SK-N-SH (cell line): Measurements from ENCODE around the gene PLEKHA4. TPM values are rescaled to one million over a fixed set of nuclear protein-coding genes. Genes with fewer than 3 reads are reported as not detected.

Experiments
- CTCF ChIA-PET: fragments of 300-600, 350-600 bp; formaldehyde crosslinking; extraction: SDS; loops from one replicate; lab custom pipeline; 2021; lab: Yijun Ruan, JAX
- POLR2A ChIA-PET: fragments of 350-600 bp; sonication (Branson Sonifier 250); formaldehyde crosslinking; extraction: SDS; loops from one replicate; lab custom pipeline; 2020; ENCODE audit warnings: antibody characterized with exemption, inconsistent platforms; lab: Yijun Ruan, JAX
- DNase-seq: peaks from one replicate; pipeline ENCODE4 v3.0.0; 2012
- H2AFZ ChIP-seq: fragments of 200-600 bp; sonication (generic); 2 replicates; pipeline ENCODE4 v1.8.1; 2016; ENCODE audit warnings: antibody characterized with exemption, mild to moderate bottlenecking, low read depth
- H3F3A ChIP-seq: fragments of 200-600 bp; sonication (generic); replicated peaks from 2 replicates; pipeline ENCODE3; 2016; ENCODE audit warnings: antibody characterized with exemption, mild to moderate bottlenecking; ENCODE audit not compliant: insufficient read depth
- H3K27ac ChIP-seq, 2 experiments: fragments of 200-500 bp in 1 of 2; fragments of 200-600 bp in 1 of 2; sonication (Bioruptor generic) in 1 of 2; sonication (generic), shearing (Covaris generic) in 1 of 2; 2 replicates each; pipeline versions ENCODE4 v1.5.1 to v1.6.1; 2014 to 2016; ENCODE audit warnings: low read depth in 2 of 2, inconsistent platforms in 1 of 2, low read length in 1 of 2, mild to moderate bottlenecking in 1 of 2, mixed read lengths in 1 of 2
- H3K27me3 ChIP-seq: fragments of 200-600 bp; sonication (generic), shearing (Covaris generic); 2 replicates; pipeline ENCODE4 v1.6.1; 2016; ENCODE audit warnings: mixed run types; ENCODE audit not compliant: insufficient read depth
- H3K36me3 ChIP-seq, 2 experiments: fragments of 200-500 bp in 1 of 2; fragments of 200-600 bp in 1 of 2; sonication (Bioruptor generic) in 1 of 2; sonication (generic) in 1 of 2; replicated peaks in 1 of 2; 2 replicates each; pipeline versions ENCODE3 to v1.5.1; 2014 to 2016; ENCODE audit warnings: low read length in 1 of 2, mild to moderate bottlenecking in 1 of 2; ENCODE audit not compliant: insufficient read depth in 2 of 2, control insufficient read depth in 1 of 2
- H3K4me1 ChIP-seq, 2 experiments: fragments of 200-500 bp in 1 of 2; fragments of 200-600 bp in 1 of 2; sonication (Bioruptor generic) in 1 of 2; sonication (generic), shearing (Covaris generic) in 1 of 2; 2 replicates each; pipeline versions ENCODE4 v1.5.1 to v1.6.1; 2014 to 2016; ENCODE audit warnings: low read depth in 1 of 2, low read length in 1 of 2, mixed run types in 1 of 2; ENCODE audit not compliant: insufficient read depth in 2 of 2, control insufficient read depth in 1 of 2
- H3K4me2 ChIP-seq: fragments of 200-600 bp; sonication (generic), shearing (Covaris generic); 2 replicates; pipeline ENCODE4 v1.6.1; 2017; ENCODE audit warnings: mixed run types
- H3K4me3 ChIP-seq, 2 experiments: fragments of 200-500 bp in 1 of 2; fragments of 200-600 bp in 1 of 2; sonication (Bioruptor generic) in 1 of 2; sonication (generic), shearing (Covaris generic) in 1 of 2; 2 replicates each; pipeline versions ENCODE4 v1.5.1 to v1.8.1; 2014 to 2016; ENCODE audit warnings: low read depth in 2 of 2, inconsistent platforms in 1 of 2, low read length in 1 of 2, mild to moderate bottlenecking in 1 of 2, mixed read lengths in 1 of 2, moderate library complexity in 1 of 2
- H3K79me2 ChIP-seq: fragments of 200-600 bp; sonication (generic); 2 replicates; pipeline ENCODE4 v1.8.1; 2017; ENCODE audit warnings: mild to moderate bottlenecking; ENCODE audit not compliant: insufficient read depth
- H3K9ac ChIP-seq: fragments of 200-600 bp; sonication (generic); 2 replicates; pipeline ENCODE4 v1.6.1; 2017; ENCODE audit warnings: mixed run types
- H3K9me2 ChIP-seq: fragments of 200-600 bp; sonication (generic); 2 replicates; pipeline ENCODE4 v1.6.1; 2017; ENCODE audit warnings: mixed run types
- H3K9me3 ChIP-seq: fragments of 200-600 bp; sonication (generic); 2 replicates; pipeline ENCODE4 v1.6.1; 2017; ENCODE audit warnings: mixed run types, mild to moderate bottlenecking, moderate library complexity
- H4K20me1 ChIP-seq: fragments of 200-600 bp; sonication (generic); 2 replicates; pipeline ENCODE4 v1.6.1; 2017; ENCODE audit warnings: mild to moderate bottlenecking, mixed run types; ENCODE audit not compliant: insufficient read depth
- EP300 ChIP-seq, 2 experiments: IDR thresholded peaks; 2 replicates each; pipeline versions ENCODE4 v1.4.0 to v1.6.1; 2012; ENCODE audit warnings: borderline replicate concordance in 1 of 2, low read depth in 1 of 2, low read length in 1 of 2
- GABPA ChIP-seq: IDR thresholded peaks from 2 replicates; pipeline ENCODE4 v1.4.0; 2012; ENCODE audit warnings: low read depth, mild to moderate bottlenecking
- MXI1 ChIP-seq: IDR thresholded peaks from 2 replicates; pipeline ENCODE4 v1.6.1; 2012; ENCODE audit warnings: mild to moderate bottlenecking, low read depth, low read length, improper control_type of control experiment
- NRF1 ChIP-seq: IDR thresholded peaks from 2 replicates; pipeline ENCODE4 v1.6.1; 2012; ENCODE audit warnings: low read depth, mild to moderate bottlenecking, low read length
- POLR2AphosphoS5 ChIP-seq: IDR thresholded peaks from 2 replicates; pipeline ENCODE4 v1.6.1; 2012; ENCODE audit warnings: low read depth, low read length
- SIN3A ChIP-seq: IDR thresholded peaks from 2 replicates; pipeline ENCODE4 v1.6.1; 2012; ENCODE audit warnings: low read depth, mild to moderate bottlenecking, low read length, moderate library complexity, borderline replicate concordance
- TAF1 ChIP-seq: IDR thresholded peaks from 2 replicates; pipeline ENCODE4 v1.6.1; 2012; ENCODE audit warnings: low read depth, mild to moderate bottlenecking, low read length, moderate library complexity, borderline replicate concordance
- WGBS: methylation state at CpG from one replicate; pipeline ENCODE4 v1.1.6; 2017; ENCODE audit warnings: low lambda C conversion rate; 5-methylcytosine and 5-hydroxymethylcytosine counted together
- polyA plus RNA-seq, 3 experiments: library from polyadenylated mRNA; depleted of rRNA; stranded (reverse); fragments of >200 nt; gene quantifications; 2 replicates each; pipeline ENCODE4 v1.2.3, GENCODE V29; 2012

The PLEKHA4 gene, protein sequence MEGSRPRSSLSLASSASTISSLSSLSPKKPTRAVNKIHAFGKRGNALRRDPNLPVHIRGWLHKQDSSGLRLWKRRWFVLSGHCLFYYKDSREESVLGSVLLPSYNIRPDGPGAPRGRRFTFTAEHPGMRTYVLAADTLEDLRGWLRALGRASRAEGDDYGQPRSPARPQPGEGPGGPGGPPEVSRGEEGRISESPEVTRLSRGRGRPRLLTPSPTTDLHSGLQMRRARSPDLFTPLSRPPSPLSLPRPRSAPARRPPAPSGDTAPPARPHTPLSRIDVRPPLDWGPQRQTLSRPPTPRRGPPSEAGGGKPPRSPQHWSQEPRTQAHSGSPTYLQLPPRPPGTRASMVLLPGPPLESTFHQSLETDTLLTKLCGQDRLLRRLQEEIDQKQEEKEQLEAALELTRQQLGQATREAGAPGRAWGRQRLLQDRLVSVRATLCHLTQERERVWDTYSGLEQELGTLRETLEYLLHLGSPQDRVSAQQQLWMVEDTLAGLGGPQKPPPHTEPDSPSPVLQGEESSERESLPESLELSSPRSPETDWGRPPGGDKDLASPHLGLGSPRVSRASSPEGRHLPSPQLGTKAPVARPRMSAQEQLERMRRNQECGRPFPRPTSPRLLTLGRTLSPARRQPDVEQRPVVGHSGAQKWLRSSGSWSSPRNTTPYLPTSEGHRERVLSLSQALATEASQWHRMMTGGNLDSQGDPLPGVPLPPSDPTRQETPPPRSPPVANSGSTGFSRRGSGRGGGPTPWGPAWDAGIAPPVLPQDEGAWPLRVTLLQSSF
- 4.7 and 5.6 TPM in 2 replicates for polyA plus RNA-seq (2012; rRNA removed)
- polyA plus RNA-seq (2012; cell fraction: cytosol; rRNA removed) = 2.6 and 3.4 TPM in 2 replicates
- polyA plus RNA-seq (2012; cell fraction: nucleus; rRNA removed) = 9.9 and 18.4 TPM in 2 replicates

DNA sequence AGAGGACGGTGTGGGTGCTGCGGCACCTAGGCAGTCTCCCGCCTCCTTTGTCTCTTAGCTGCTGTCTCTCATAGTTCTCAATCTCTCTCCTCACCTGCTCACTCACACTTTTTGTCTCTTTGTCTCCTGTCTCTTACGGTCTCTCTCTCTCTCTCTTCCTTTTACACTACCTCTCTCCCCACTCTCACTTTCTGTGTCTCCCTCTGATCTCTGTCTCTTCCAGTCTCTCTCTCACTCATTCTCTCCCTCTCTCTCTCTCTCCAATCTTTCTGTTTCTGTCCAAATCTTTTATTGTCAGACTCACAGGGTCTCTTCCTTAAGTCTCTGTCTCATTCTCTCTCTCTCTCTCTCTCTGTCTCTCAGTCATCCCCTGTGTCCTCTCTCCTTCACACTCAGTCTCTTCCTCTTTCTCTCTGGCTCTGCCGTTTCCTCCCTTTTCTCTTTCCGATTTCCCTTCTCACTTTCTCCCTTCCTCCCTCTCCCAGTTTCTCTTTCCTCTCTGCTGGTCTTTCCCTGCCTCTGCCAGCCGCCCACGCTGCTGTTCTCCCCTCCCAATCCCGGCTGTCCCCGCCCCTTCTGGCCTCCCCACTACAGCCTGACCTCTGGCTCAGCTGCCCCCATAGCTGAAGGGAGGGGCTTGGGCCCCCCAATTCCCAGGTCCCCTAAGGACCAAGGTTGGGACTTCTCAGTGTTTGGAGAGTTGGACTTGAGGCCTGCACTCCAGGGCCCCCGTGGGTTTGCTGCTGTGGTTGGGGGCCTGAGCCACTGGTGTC lies at the start of gene PLEKHA4:
Gene PLEKHA4, minus strand, starts transcription at position 504 of the 773 bp plus-strand sequence. CDS start 997 bp downstream, outside the sequence.
- Histone ChIP-seq H3K9me3 (no peaks in the 10 kb centered on the region), H3K36me3 (peaks cover under 1 to 2% of the 10 kb centered on the region in 2 experiments), H3K27me3 (no peaks in the 10 kb centered on the region), H3F3A (peaks cover 2% of the 10 kb centered on the region), H3K9me2 (no peaks in the 10 kb centered on the region), H4K20me1 (peaks cover 3% of the 10 kb centered on the region), H3K4me3 (peak within 1 kb of the TSS; percentile 2 to 50), H3K4me2 (peak within 1 kb of the TSS; percentile 68), H3K9ac (peak within 1 kb of the TSS; percentile 64), H2AFZ (peak within 1 kb of the TSS; percentile 89), H3K4me1 (peaks cover 3 to 26% of the 10 kb centered on the region in 2 experiments; a peak in 2 of 4 replicates), H3K27ac (peak within 1 kb of the TSS; percentile 45 to 61), H3K79me2 (peaks cover 11% of the 10 kb centered on the region)
- peak; percentile 63 for DNase-seq
- ChIA-PET POLR2A (interaction anchor here (0.6 kb wide), 1 partner anchor 125 kb away, joined by 3 read pairs; the partner anchor contains the start of gene RUVBL2), CTCF (interaction anchor here (0.7 to 1.3 kb wide), 3 partner anchors 15 to 80 kb away, joined by 3 to 6 read pairs (median 3); no protein-coding TSS in a partner anchor)
- WGBS = 34% methylated on average over 11 of the region's 11 CpGs
- TF ChIP-seq TAF1 (peak; percentile 44), NRF1 (no peak), POLR2AphosphoS5 (peak; percentile 47; the same call in 1 of the 2 replicates)

- no peak overlapping the region for H3K9ac ChIP-seq
- ChIA-PET CTCF (no interaction called here), POLR2A (no interaction called here)
- no peak overlapping the region for H3K27ac ChIP-seq
- no peaks in the 10 kb centered on the region for H3F3A ChIP-seq
- H3K27me3 ChIP-seq = no peaks in the 10 kb centered on the region
- H3K4me3 ChIP-seq = no peak overlapping the region
- H2AFZ ChIP-seq = no peak overlapping the region
- no peaks in the 10 kb centered on the region for H3K9me2 ChIP-seq
- H3K79me2 ChIP-seq = no peaks in the 10 kb centered on the region
- TF ChIP-seq MXI1 (no peak), SIN3A (no peak), GABPA (no peak), EP300 (IDR thresholded peaks at IDR 0.05; ENCODE audit: borderline replicate concordance in 1 of 2, low read depth in 1 of 2, low read length in 1 of 2) (no peak)
- TF ChIP-seq, all 33 proteins: peak for 0
- Histone ChIP-seq H3K4me1 (no peaks in the 10 kb centered on the region), H3K9me3 (no peaks in the 10 kb centered on the region), H3K4me2 (no peak overlapping the region), H4K20me1 (no peaks in the 10 kb centered on the region), H3K36me3 (peaks cover 17 to 27% of the 10 kb centered on the region in 2 experiments)
- 96% methylated on average over 6 of the region's 6 CpGs for WGBS
- no peak for DNase-seq
Observed at GRCh38 chr19:48918071-48918470, 49.7 kb upstream of the PLEKHA4 start.
